MM.1S (cell line): ENCODE results near the gene ARVCF.

Experiments
- DNase-seq: peaks from one replicate; pipeline ENCODE4 v3.0.0-alpha.2; 2015
- H2AFZ ChIP-seq: fragments of 300-600 bp; sonication (generic); 2 replicates; pipeline ENCODE4 v1.6.0; 2016; ENCODE audit warnings: antibody characterized with exemption, low read length
- H3F3A ChIP-seq: fragments of 300-600 bp; sonication (generic); 2 replicates; pipeline ENCODE4 v1.6.1; 2016; ENCODE audit warnings: mild to moderate bottlenecking, antibody characterized with exemption, low read length, moderate library complexity, mixed read lengths; ENCODE audit not compliant: insufficient read depth
- H3K27ac ChIP-seq: fragments of 300-600 bp; sonication (generic); 2 replicates; pipeline ENCODE4 v1.5.1; 2016; ENCODE audit warnings: mild to moderate bottlenecking, low read length
- H3K27me3 ChIP-seq: fragments of 300-600 bp; sonication (generic); replicated peaks from 2 replicates; pipeline ENCODE4 v1.6.0; 2016; ENCODE audit warnings: low read length; ENCODE audit not compliant: insufficient read depth
- H3K36me3 ChIP-seq: fragments of 300-600 bp; sonication (generic); replicated peaks from 2 replicates; pipeline ENCODE4 v1.6.1; 2016; ENCODE audit warnings: mild to moderate bottlenecking, low read length, mixed read lengths; ENCODE audit not compliant: insufficient read depth
- H3K4me1 ChIP-seq: fragments of 300-600 bp; sonication (generic); 2 replicates; pipeline ENCODE4 v1.6.1; 2016; ENCODE audit warnings: low read length, mixed read lengths
- H3K4me2 ChIP-seq: fragments of 300-600 bp; sonication (generic); 2 replicates; pipeline ENCODE4 v1.6.0; 2016; ENCODE audit warnings: low read depth, low read length
- H3K4me3 ChIP-seq: fragments of 300-600 bp; sonication (generic); 2 replicates; pipeline ENCODE4 v1.5.1; 2016; ENCODE audit warnings: low read length, mixed read lengths
- H3K79me2 ChIP-seq: fragments of 300-600 bp; sonication (generic); 2 replicates; pipeline ENCODE4 v1.6.1; 2016; ENCODE audit warnings: mixed run types, low read length, mixed read lengths
- H3K9ac ChIP-seq: fragments of 300-600 bp; sonication (generic); 2 replicates; pipeline ENCODE4 v1.6.1; 2016; ENCODE audit warnings: low read length, mixed read lengths
- H3K9me2 ChIP-seq: fragments of 300-600 bp; sonication (generic); replicated peaks from 2 replicates; pipeline ENCODE4 v1.6.1; 2016; ENCODE audit warnings: mild to moderate bottlenecking, low read length, mixed read lengths; ENCODE audit not compliant: insufficient read depth
- H3K9me3 ChIP-seq: fragments of 300-600 bp; sonication (generic); replicated peaks from 2 replicates; pipeline ENCODE4 v1.6.1; 2016; ENCODE audit warnings: mild to moderate bottlenecking, low read length, mixed read lengths; ENCODE audit not compliant: insufficient read depth
- H4K20me1 ChIP-seq: fragments of 300-600 bp; sonication (generic); 2 replicates; pipeline ENCODE4 v1.6.1; 2016; ENCODE audit warnings: mild to moderate bottlenecking, low read length, moderate library complexity, mixed read lengths; ENCODE audit not compliant: insufficient read depth
- CTCF ChIP-seq: fragments of 300-600 bp; sonication (generic); IDR thresholded peaks from 2 replicates; pipeline ENCODE4 v1.5.1; 2016; ENCODE audit warnings: antibody characterized with exemption, low read length, mixed read lengths
- EZH2 ChIP-seq: fragments of 300-600 bp; sonication (generic); optimal IDR thresholded peaks from 2 replicates; pipeline ENCODE3; 2017; ENCODE audit warnings: low read depth, mild to moderate bottlenecking, antibody characterized with exemption, low read length, mixed read lengths
- EZH2phosphoT487 ChIP-seq: fragments of 300-600 bp; sonication (generic); IDR thresholded peaks from 2 replicates; pipeline ENCODE4 v1.6.1; 2018; ENCODE audit warnings: antibody characterized with exemption, low read length

Gene ARVCF

DNA sequence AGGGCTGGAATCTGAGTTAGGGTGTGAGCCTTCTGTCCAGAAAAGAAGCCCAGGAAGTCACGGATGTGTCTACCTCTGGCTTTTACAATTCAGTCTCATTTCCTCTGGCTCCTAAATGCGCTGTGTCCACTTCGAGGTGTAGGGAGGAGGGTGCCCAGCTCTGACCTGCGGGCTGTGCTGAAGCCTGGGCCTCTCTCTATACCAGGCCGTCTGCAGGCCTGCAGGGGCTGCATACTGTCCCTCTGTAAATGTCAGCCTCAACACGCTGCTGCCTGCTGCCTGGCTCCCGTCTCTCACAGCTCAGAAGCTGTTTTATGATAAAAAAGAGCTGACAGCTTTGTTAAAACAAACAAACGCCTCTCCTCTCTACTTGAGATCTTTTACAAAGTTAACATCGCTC lies 14.5 kb downstream of the ARVCF start:
- H3K27ac ChIP-seq, result no peak overlapping the region
- peaks cover 77% of the 10 kb centered on the region for H3K27me3 ChIP-seq
- H3K36me3 ChIP-seq, result no peaks in the 10 kb centered on the region
- H3K79me2 ChIP-seq, result no peaks in the 10 kb centered on the region
- no peaks in the 10 kb centered on the region for H3K9me2 ChIP-seq
- H3F3A ChIP-seq, result no peaks in the 10 kb centered on the region
- H3K4me2 ChIP-seq, result no peak overlapping the region
- TF ChIP-seq CTCF (no peak), EZH2phosphoT487 (no peak)
- H3K9ac ChIP-seq, result no peak overlapping the region
- H3K4me1 ChIP-seq, result no peaks in the 10 kb centered on the region
- no peaks in the 10 kb centered on the region for H3K9me3 ChIP-seq
- H4K20me1 ChIP-seq, result no peaks in the 10 kb centered on the region
- DNase-seq, result no peak
- no peak overlapping the region for H3K4me3 ChIP-seq
- H2AFZ ChIP-seq, result no peak overlapping the region

- no peak overlapping the region for H3K27ac ChIP-seq
- no peaks in the 10 kb centered on the region for H3F3A ChIP-seq
- no peaks in the 10 kb centered on the region for H3K79me2 ChIP-seq
- no peaks in the 10 kb centered on the region for H3K9me2 ChIP-seq
- TF ChIP-seq EZH2phosphoT487 (no peak), CTCF (no peak), EZH2 (no peak)
- H3K36me3 ChIP-seq, result no peaks in the 10 kb centered on the region
- no peaks in the 10 kb centered on the region for H4K20me1 ChIP-seq
- H3K4me2 ChIP-seq, result no peak overlapping the region
- H3K9ac ChIP-seq, result no peak overlapping the region
- DNase-seq, result no peak
- H2AFZ ChIP-seq, result no peak overlapping the region
- H3K9me3 ChIP-seq, result no peaks in the 10 kb centered on the region
- no peak overlapping the region for H3K4me3 ChIP-seq
- H3K27me3 ChIP-seq, result peaks cover 86% of the 10 kb centered on the region
- no peaks in the 10 kb centered on the region for H3K4me1 ChIP-seq
These were observed 15.5 kb downstream of the ARVCF start for GRCh38 chr22:20001082-20001638.

DNA sequence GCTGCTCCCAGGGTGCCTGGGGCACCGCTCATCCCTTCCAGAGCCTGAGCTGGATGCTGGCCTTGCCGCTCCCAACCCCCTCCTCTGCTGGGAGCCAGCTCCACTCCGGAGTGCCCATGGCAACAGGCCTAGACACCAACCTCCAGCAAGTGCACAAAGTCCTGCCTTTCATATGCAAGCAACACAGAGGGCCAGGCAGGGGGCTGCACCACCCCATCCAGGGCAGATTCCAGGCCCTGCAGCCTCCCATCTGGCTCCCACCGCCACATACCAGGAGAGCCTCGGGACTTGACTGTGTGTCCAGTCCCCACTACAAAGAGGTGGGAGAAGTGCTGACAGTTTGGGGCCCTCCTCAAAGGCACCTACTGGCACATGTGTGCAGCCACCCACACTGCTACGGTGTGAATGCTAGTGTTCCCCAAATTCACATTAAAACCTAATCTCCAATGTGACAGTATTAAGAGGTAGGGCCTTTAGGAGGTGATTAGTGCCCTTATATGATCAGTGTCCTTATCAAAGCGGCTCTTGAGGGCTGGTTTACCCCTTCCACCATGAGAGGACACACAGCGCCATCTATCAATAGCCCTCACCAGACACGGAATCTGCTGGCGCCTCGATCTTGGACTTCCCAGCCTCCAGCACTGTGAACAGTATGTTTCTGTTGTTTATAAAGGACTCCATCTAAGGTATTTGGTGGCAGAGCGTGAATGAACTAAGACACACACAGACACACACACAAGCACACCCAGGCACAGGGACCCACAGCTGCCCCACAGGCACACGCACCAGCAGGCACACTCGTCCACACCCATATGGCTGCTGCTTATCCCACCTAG lies 16.2 kb downstream of the ARVCF start:
- Histone ChIP-seq H4K20me1 (no peaks in the 10 kb centered on the region), H3F3A (no peaks in the 10 kb centered on the region), H3K79me2 (no peaks in the 10 kb centered on the region), H2AFZ (no peak overlapping the region), H3K9me2 (no peaks in the 10 kb centered on the region), H3K9me3 (no peaks in the 10 kb centered on the region), H3K4me1 (no peaks in the 10 kb centered on the region), H3K9ac (no peak overlapping the region), H3K4me3 (no peak overlapping the region), H3K4me2 (no peak overlapping the region), H3K27ac (no peak overlapping the region), H3K27me3 (peaks cover 87% of the 10 kb centered on the region), H3K36me3 (no peaks in the 10 kb centered on the region)
- no peak for DNase-seq
- TF ChIP-seq CTCF (no peak), EZH2 (no peak), EZH2phosphoT487 (no peak)
